SJCRH30 (cell line): ENCODE data around the gene CREB3L2. TPM values are rescaled to one million over a fixed set of nuclear protein-coding genes. Genes with fewer than 3 reads are reported as not detected.

Experiments used
- DNase-seq, 2 experiments: peaks; one replicate each; pipeline ENCODE4 v3.0.0-alpha.2; 2015 to 2020
- H3K27ac ChIP-seq: fragments of 250-450 bp; sonication (Bioruptor Pico); 2 replicates; pipeline ENCODE4 v1.5.1; 2020; ENCODE audit warnings: mild to moderate bottlenecking, moderate library complexity
- H3K27me3 ChIP-seq: fragments of 250-450 bp; sonication (Bioruptor Pico); 2 replicates; pipeline ENCODE4 v1.5.1; 2020; ENCODE audit warnings: mild to moderate bottlenecking, moderate library complexity
- H3K36me3 ChIP-seq: fragments of 250-450 bp; sonication (Bioruptor Pico); 2 replicates; pipeline ENCODE4 v1.5.1; 2020; ENCODE audit warnings: mild to moderate bottlenecking, moderate library complexity
- H3K4me1 ChIP-seq: fragments of 250-450 bp; sonication (Bioruptor Pico); 2 replicates; pipeline ENCODE4 v1.5.1; 2020; ENCODE audit warnings: mild to moderate bottlenecking, moderate library complexity
- H3K4me3 ChIP-seq: fragments of 250-450 bp; sonication (Bioruptor Pico); 2 replicates; pipeline ENCODE4 v1.5.1; 2020; ENCODE audit warnings: mild to moderate bottlenecking, moderate library complexity
- H3K9me3 ChIP-seq: fragments of 250-450 bp; sonication (Bioruptor Pico); replicated peaks from 2 replicates; pipeline ENCODE4 v1.5.1; 2020; ENCODE audit warnings: mild to moderate bottlenecking, moderate library complexity
- total RNA-seq: library from RNA; depleted of rRNA; stranded (reverse); fragments of >200 nt; shearing (Covaris generic); gene quantifications from 2 replicates; pipeline ENCODE4 v1.2.3, GENCODE V29; 2014

Gene CREB3L2
- total RNA-seq, 1 experiment from 2014 or later = 18.7 TPM

- H3K4me3 ChIP-seq = no peak overlapping the region
- 0 out of 2 replicates have a peak, but pooled peaks cover 2% of the 10 kb centered on the region for H3K36me3 ChIP-seq
- no peaks in the 10 kb centered on the region; the same call in 1 of the 2 replicates for H3K4me1 ChIP-seq
- DNase-seq = no peak
- no peak overlapping the region for H3K27ac ChIP-seq
- no peaks in the 10 kb centered on the region for H3K9me3 ChIP-seq
- H3K27me3 ChIP-seq = no peaks in the 10 kb centered on the region
Measured at GRCh38 chr7:137962875-137963507, 38.9 kb downstream of the CREB3L2 start.

- Histone ChIP-seq H3K27ac (no peak overlapping the region), H3K4me1 (no peaks in the 10 kb centered on the region; the same call in 1 of the 2 replicates), H3K4me3 (no peak overlapping the region), H3K9me3 (no peaks in the 10 kb centered on the region), H3K27me3 (no peaks in the 10 kb centered on the region), H3K36me3 (0 out of 2 replicates have a peak, but pooled peaks cover 2% of the 10 kb centered on the region)
- no peak for DNase-seq
Measured at GRCh38 chr7:137962491-137962874, 39.4 kb downstream of the CREB3L2 start.

GRCh38 chr7:137961200-137962177, 40.4 kb downstream of the CREB3L2 start:
- H3K4me1 ChIP-seq = no peaks in the 10 kb centered on the region
- H3K36me3 ChIP-seq = 0 out of 2 replicates have a peak, but pooled peaks cover 2% of the 10 kb centered on the region
- H3K9me3 ChIP-seq = no peaks in the 10 kb centered on the region
- H3K27me3 ChIP-seq = no peaks in the 10 kb centered on the region
- H3K27ac ChIP-seq = no peak overlapping the region
- DNase-seq = no peak
- no peak overlapping the region for H3K4me3 ChIP-seq

- no peak overlapping the region for H3K27ac ChIP-seq
- H3K4me1 ChIP-seq = no peaks in the 10 kb centered on the region
- no peaks in the 10 kb centered on the region for H3K9me3 ChIP-seq
- no peak for DNase-seq
- no peak overlapping the region for H3K4me3 ChIP-seq
- H3K27me3 ChIP-seq = no peaks in the 10 kb centered on the region
- H3K36me3 ChIP-seq = 0 out of 2 replicates have a peak, but pooled peaks cover 2% of the 10 kb centered on the region
Measured at GRCh38 chr7:137960020-137960419, 41.9 kb downstream of the CREB3L2 start.

GRCh38 chr7:137958470-137959431, 43.1 kb downstream of the CREB3L2 start:
- no peak overlapping the region for H3K4me3 ChIP-seq
- H3K27ac ChIP-seq = no peak overlapping the region
- no peaks in the 10 kb centered on the region for H3K9me3 ChIP-seq
- 0 out of 2 replicates have a peak, but pooled peaks cover 2% of the 10 kb centered on the region for H3K36me3 ChIP-seq
- H3K27me3 ChIP-seq = no peaks in the 10 kb centered on the region
- peaks cover 5% of the 10 kb centered on the region for H3K4me1 ChIP-seq
- DNase-seq = no peak

- Histone ChIP-seq H3K9me3 (no peaks in the 10 kb centered on the region), H3K4me3 (no peak overlapping the region), H3K36me3 (0 out of 2 replicates have a peak, but pooled peaks cover 2% of the 10 kb centered on the region), H3K27me3 (no peaks in the 10 kb centered on the region), H3K27ac (no peak overlapping the region), H3K4me1 (peaks cover 13% of the 10 kb centered on the region)
- DNase-seq = no peak
Measured at GRCh38 chr7:137957887-137958286, 44.0 kb downstream of the CREB3L2 start.

- H3K4me3 ChIP-seq = no peak overlapping the region
- no peak for DNase-seq
- H3K9me3 ChIP-seq = no peaks in the 10 kb centered on the region
- no peaks in the 10 kb centered on the region for H3K27me3 ChIP-seq
- peaks cover 16% of the 10 kb centered on the region for H3K4me1 ChIP-seq
- 0 out of 2 replicates have a peak, but pooled peaks cover 2% of the 10 kb centered on the region for H3K36me3 ChIP-seq
- H3K27ac ChIP-seq = no peak overlapping the region
Measured at GRCh38 chr7:137956591-137956990, 45.3 kb downstream of the CREB3L2 start.

GRCh38 chr7:137956183-137956582, 45.7 kb downstream of the CREB3L2 start:
- no peak for DNase-seq
- Histone ChIP-seq H3K27me3 (no peaks in the 10 kb centered on the region), H3K27ac (no peak overlapping the region), H3K9me3 (no peaks in the 10 kb centered on the region), H3K4me1 (peaks cover 16% of the 10 kb centered on the region), H3K36me3 (0 out of 2 replicates have a peak, but pooled peaks cover 2% of the 10 kb centered on the region), H3K4me3 (no peak overlapping the region)

GRCh38 chr7:137954614-137955013, 47.3 kb downstream of the CREB3L2 start:
- H3K9me3 ChIP-seq = no peaks in the 10 kb centered on the region
- no peak overlapping the region for H3K4me3 ChIP-seq
- H3K36me3 ChIP-seq = 0 out of 2 replicates have a peak, but pooled peaks cover 2% of the 10 kb centered on the region
- no peak for DNase-seq
- H3K4me1 ChIP-seq = peaks cover 16% of the 10 kb centered on the region
- no peaks in the 10 kb centered on the region for H3K27me3 ChIP-seq
- H3K27ac ChIP-seq = no peak overlapping the region

GRCh38 chr7:137953665-137954470, 48.0 kb downstream of the CREB3L2 start:
- peak in 1 of 2 experiments; percentile 42 for DNase-seq
- Histone ChIP-seq H3K9me3 (no peaks in the 10 kb centered on the region), H3K27me3 (no peaks in the 10 kb centered on the region), H3K4me3 (no peak overlapping the region), H3K4me1 (peaks cover 16% of the 10 kb centered on the region), H3K36me3 (0 out of 2 replicates have a peak, but pooled peaks cover 2% of the 10 kb centered on the region), H3K27ac (peak overlapping the region; percentile 47; the same call in 1 of the 2 replicates)

GRCh38 chr7:137953043-137953664, 48.7 kb downstream of the CREB3L2 start:
- Histone ChIP-seq H3K9me3 (no peaks in the 10 kb centered on the region), H3K4me1 (peaks cover 16% of the 10 kb centered on the region), H3K27ac (peak overlapping the region; percentile 47; the same call in 1 of the 2 replicates), H3K4me3 (no peak overlapping the region), H3K36me3 (no peaks in the 10 kb centered on the region), H3K27me3 (no peaks in the 10 kb centered on the region)
- peak in 1 of 2 experiments; percentile 30 for DNase-seq

- no peak overlapping the region for H3K4me3 ChIP-seq
- no peaks in the 10 kb centered on the region for H3K9me3 ChIP-seq
- H3K27me3 ChIP-seq = no peaks in the 10 kb centered on the region
- H3K4me1 ChIP-seq = peaks cover 16% of the 10 kb centered on the region
- DNase-seq = no peak
- H3K27ac ChIP-seq = no peak overlapping the region
- H3K36me3 ChIP-seq = no peaks in the 10 kb centered on the region
Measured at GRCh38 chr7:137952426-137952805, 49.5 kb downstream of the CREB3L2 start.
